HS-27A (cell line): ENCODE data around the gene KRTAP5-3.

ENCODE experiments used
- DNase-seq: peaks from one replicate; pipeline ENCODE4 v3.0.0-alpha.2; 2012; ENCODE audit warnings: low read depth, missing footprints

KRTAP5-3 gene

GRCh38 chr11:1564535-1565172 is 43.6 kb downstream of the KRTAP5-3 start:
- no peak for DNase-seq

- DNase-seq: no peak
Measured at GRCh38 chr11:1563697-1564534, 44.3 kb downstream of the KRTAP5-3 start.

GRCh38 chr11:1563149-1563638 is 45.1 kb downstream of the KRTAP5-3 start:
- DNase-seq: no peak

GRCh38 chr11:1562469-1563148 is 45.7 kb downstream of the KRTAP5-3 start:
- no peak for DNase-seq

- no peak for DNase-seq
Measured at GRCh38 chr11:1561955-1562354, 46.3 kb downstream of the KRTAP5-3 start.

GRCh38 chr11:1561266-1561665 is 47.0 kb downstream of the KRTAP5-3 start:
- no peak for DNase-seq

GRCh38 chr11:1560649-1561251 is 47.5 kb downstream of the KRTAP5-3 start:
- no peak for DNase-seq

- no peak for DNase-seq
Measured at GRCh38 chr11:1560002-1560648, 48.1 kb downstream of the KRTAP5-3 start.

- peak; percentile 74 for DNase-seq
Measured at GRCh38 chr11:1559111-1559951, 48.9 kb downstream of the KRTAP5-3 start.

- DNase-seq: no peak
Measured at GRCh38 chr11:1558775-1559110, 49.5 kb downstream of the KRTAP5-3 start.

GRCh38 chr11:1557904-1558774 is 50.1 kb downstream of the KRTAP5-3 start:
- peak; percentile 81 for DNase-seq
